ENCODE results near the gene GDPD5.

The GDPD5 gene

GRCh38 chr11:75518204-75518549 lies 7.6 kb downstream of the GDPD5 start:
- H3K4me3 ChIP-seq (ENCODE audit: insufficient read length, low read depth): no peak overlapping the region
- TF ChIP-seq ZNF274 (IDR thresholded peaks at IDR 0.05; ENCODE audit: low read depth, low read length) (no peak), YY1 (IDR thresholded peaks at IDR 0.05; ENCODE audit: insufficient read depth, insufficient read length) (no peak)
- no peak for DNase-seq (ENCODE audit: low read depth, low spot score)
- no peaks in the 10 kb centered on the region for H3K9me3 ChIP-seq (ENCODE audit: insufficient read depth, low read length)
- H3K27me3 ChIP-seq (ENCODE audit: insufficient read depth, insufficient read length): no peaks in the 10 kb centered on the region
- H3K4me1 ChIP-seq (ENCODE audit: insufficient read depth, insufficient read length): peaks cover 8% of the 10 kb centered on the region
- no peaks in the 10 kb centered on the region for H3K36me3 ChIP-seq (ENCODE audit: insufficient read depth, insufficient read length, low read length)
- no peak overlapping the region for H3K9ac ChIP-seq (ENCODE audit: insufficient read length, low read depth)

GRCh38 chr11:75516886-75517285 lies 8.9 kb downstream of the GDPD5 start:
- Histone ChIP-seq H3K36me3 (ENCODE audit: insufficient read depth, insufficient read length, low read length) (no peaks in the 10 kb centered on the region), H3K4me3 (ENCODE audit: insufficient read length, low read depth) (no peak overlapping the region), H3K27me3 (ENCODE audit: insufficient read depth, insufficient read length) (no peaks in the 10 kb centered on the region), H3K4me1 (ENCODE audit: insufficient read depth, insufficient read length) (peaks cover 8% of the 10 kb centered on the region), H3K9ac (ENCODE audit: insufficient read length, low read depth) (no peak overlapping the region), H3K9me3 (ENCODE audit: insufficient read depth, low read length) (no peaks in the 10 kb centered on the region)
- TF ChIP-seq YY1 (IDR thresholded peaks at IDR 0.05; ENCODE audit: insufficient read depth, insufficient read length): no peak
- no peak for DNase-seq (ENCODE audit: low read depth, low spot score)

- Histone ChIP-seq H3K9me3 (ENCODE audit: insufficient read depth, low read length) (no peaks in the 10 kb centered on the region), H3K9ac (ENCODE audit: insufficient read length, low read depth) (no peak overlapping the region), H3K4me1 (ENCODE audit: insufficient read depth, insufficient read length) (peaks cover 8% of the 10 kb centered on the region), H3K27me3 (ENCODE audit: insufficient read depth, insufficient read length) (no peaks in the 10 kb centered on the region), H3K36me3 (ENCODE audit: insufficient read depth, insufficient read length, low read length) (no peaks in the 10 kb centered on the region), H3K4me3 (ENCODE audit: insufficient read length, low read depth) (no peak overlapping the region)
- no peak for TF ChIP-seq SUZ12 (IDR thresholded peaks at IDR 0.05; ENCODE audit: extremely low read depth, insufficient read depth, insufficient read length)
- TF ChIP-seq ZNF274 (IDR thresholded peaks at IDR 0.05; ENCODE audit: low read depth, low read length): no peak
- TF ChIP-seq YY1 (IDR thresholded peaks at IDR 0.05; ENCODE audit: insufficient read depth, insufficient read length): no peak
- no peak for DNase-seq (ENCODE audit: low read depth, low spot score)
These were observed 9.6 kb downstream of the GDPD5 start for GRCh38 chr11:75516140-75516539.

- DNase-seq (ENCODE audit: low read depth, low spot score): no peak
- TF ChIP-seq YY1 (IDR thresholded peaks at IDR 0.05; ENCODE audit: insufficient read depth, insufficient read length): no peak
- no peak for TF ChIP-seq SUZ12 (IDR thresholded peaks at IDR 0.05; ENCODE audit: extremely low read depth, insufficient read depth, insufficient read length)
- no peak for TF ChIP-seq ZNF274 (IDR thresholded peaks at IDR 0.05; ENCODE audit: low read depth, low read length)
- no peaks in the 10 kb centered on the region for H3K9me3 ChIP-seq (ENCODE audit: insufficient read depth, low read length)
- H3K4me1 ChIP-seq (ENCODE audit: insufficient read depth, insufficient read length): peaks cover 8% of the 10 kb centered on the region
- H3K36me3 ChIP-seq (ENCODE audit: insufficient read depth, insufficient read length, low read length): no peaks in the 10 kb centered on the region
- no peak overlapping the region for H3K4me3 ChIP-seq (ENCODE audit: insufficient read length, low read depth)
- H3K27me3 ChIP-seq (ENCODE audit: insufficient read depth, insufficient read length): no peaks in the 10 kb centered on the region
- no peak overlapping the region for H3K9ac ChIP-seq (ENCODE audit: insufficient read length, low read depth)
These were observed 11.1 kb downstream of the GDPD5 start for GRCh38 chr11:75514596-75514995.

- Histone ChIP-seq H3K9me3 (ENCODE audit: insufficient read depth, low read length) (no peaks in the 10 kb centered on the region), H3K9ac (ENCODE audit: insufficient read length, low read depth) (no peak overlapping the region), H3K27me3 (ENCODE audit: insufficient read depth, insufficient read length) (no peaks in the 10 kb centered on the region), H3K4me3 (ENCODE audit: insufficient read length, low read depth) (no peak overlapping the region), H3K4me1 (ENCODE audit: insufficient read depth, insufficient read length) (no peaks in the 10 kb centered on the region), H3K36me3 (ENCODE audit: insufficient read depth, insufficient read length, low read length) (no peaks in the 10 kb centered on the region)
- no peak for TF ChIP-seq YY1 (IDR thresholded peaks at IDR 0.05; ENCODE audit: insufficient read depth, insufficient read length)
- no peak for TF ChIP-seq SUZ12 (IDR thresholded peaks at IDR 0.05; ENCODE audit: extremely low read depth, insufficient read depth, insufficient read length)
- no peak for TF ChIP-seq ZNF274 (IDR thresholded peaks at IDR 0.05; ENCODE audit: low read depth, low read length)
- no peak for DNase-seq (ENCODE audit: low read depth, low spot score)
These were observed 12.5 kb downstream of the GDPD5 start for GRCh38 chr11:75513250-75513649.

- Histone ChIP-seq H3K9me3 (ENCODE audit: insufficient read depth, low read length) (no peaks in the 10 kb centered on the region), H3K4me1 (ENCODE audit: insufficient read depth, insufficient read length) (no peaks in the 10 kb centered on the region), H3K36me3 (ENCODE audit: insufficient read depth, insufficient read length, low read length) (no peaks in the 10 kb centered on the region), H3K4me3 (ENCODE audit: insufficient read length, low read depth) (no peak overlapping the region), H3K27me3 (ENCODE audit: insufficient read depth, insufficient read length) (no peaks in the 10 kb centered on the region), H3K9ac (ENCODE audit: insufficient read length, low read depth) (no peak overlapping the region)
- TF ChIP-seq YY1 (IDR thresholded peaks at IDR 0.05; ENCODE audit: insufficient read depth, insufficient read length) (no peak), ZNF274 (IDR thresholded peaks at IDR 0.05; ENCODE audit: low read depth, low read length) (no peak), SUZ12 (IDR thresholded peaks at IDR 0.05; ENCODE audit: extremely low read depth, insufficient read depth, insufficient read length) (no peak)
- no peak for DNase-seq (ENCODE audit: low read depth, low spot score)
These were observed 15.1 kb downstream of the GDPD5 start for GRCh38 chr11:75510723-75511019.

GRCh38 chr11:75510004-75510722 lies 15.6 kb downstream of the GDPD5 start:
- Histone ChIP-seq H3K9ac (ENCODE audit: insufficient read length, low read depth) (no peak overlapping the region), H3K4me3 (ENCODE audit: insufficient read length, low read depth) (no peak overlapping the region), H3K9me3 (ENCODE audit: insufficient read depth, low read length) (no peaks in the 10 kb centered on the region), H3K27me3 (ENCODE audit: insufficient read depth, insufficient read length) (no peaks in the 10 kb centered on the region), H3K4me1 (ENCODE audit: insufficient read depth, insufficient read length) (peaks cover 3% of the 10 kb centered on the region), H3K36me3 (ENCODE audit: insufficient read depth, insufficient read length, low read length) (no peaks in the 10 kb centered on the region)
- no peak for DNase-seq (ENCODE audit: low read depth, low spot score)
- TF ChIP-seq SUZ12 (IDR thresholded peaks at IDR 0.05; ENCODE audit: extremely low read depth, insufficient read depth, insufficient read length) (no peak), YY1 (IDR thresholded peaks at IDR 0.05; ENCODE audit: insufficient read depth, insufficient read length) (no peak), ZNF274 (IDR thresholded peaks at IDR 0.05; ENCODE audit: low read depth, low read length) (no peak)

Measured in NT2/D1 (cell line).